ENCODE measurements around the gene SATB2. TPM values are rescaled to one million over a fixed set of nuclear protein-coding genes. Genes with fewer than 3 reads are reported as not detected.
A peak's percentile ranks its signal among the peaks of the same experiment; 100 is the strongest.

The SATB2 gene
- total RNA-seq, 1 donor from 2014 or later, result 1.1 TPM

GRCh38 chr2:199465988-199466691, 8.4 kb upstream of the SATB2 start:
- no peak for ATAC-seq

- ATAC-seq, result no peak
These were observed 7.7 kb upstream of the SATB2 start for GRCh38 chr2:199465390-199465789.

GRCh38 chr2:199464606-199465352, 7.0 kb upstream of the SATB2 start:
- ATAC-seq, result no peak

GRCh38 chr2:199463708-199464605, 6.2 kb upstream of the SATB2 start:
- no peak for ATAC-seq

- peak; percentile 68 for ATAC-seq
These were observed 5.4 kb upstream of the SATB2 start for GRCh38 chr2:199462956-199463692.

- no peak for ATAC-seq
These were observed 4.7 kb upstream of the SATB2 start for GRCh38 chr2:199462347-199462955.

- no peak for ATAC-seq
These were observed 4.1 kb upstream of the SATB2 start for GRCh38 chr2:199461711-199462346.

- no peak for ATAC-seq
These were observed 3.3 kb upstream of the SATB2 start for GRCh38 chr2:199460846-199461710.

- ATAC-seq, result no peak
These were observed 2.4 kb upstream of the SATB2 start for GRCh38 chr2:199460101-199460671.

- ATAC-seq, result peak; percentile 69
These were observed 1.8 kb upstream of the SATB2 start for GRCh38 chr2:199459286-199460100.

GRCh38 chr2:199458806-199459285, 1.1 kb upstream of the SATB2 start:
- peak; percentile 38 for ATAC-seq

- ATAC-seq, result peak; percentile 18
These were observed 468 bp upstream of the SATB2 start for GRCh38 chr2:199458009-199458805.

- no peak for ATAC-seq
These were observed 1.2 kb downstream of the SATB2 start for GRCh38 chr2:199456383-199457146.

GRCh38 chr2:199455545-199456382, 2.0 kb downstream of the SATB2 start:
- peak; percentile 28 for ATAC-seq

- ATAC-seq, result no peak
These were observed 2.6 kb downstream of the SATB2 start for GRCh38 chr2:199455210-199455544.

- no peak for ATAC-seq
These were observed 4.8 kb downstream of the SATB2 start for GRCh38 chr2:199452991-199453379.
